ENCODE results near the gene BAIAP2. TPM values are rescaled to one million over a fixed set of nuclear protein-coding genes. Genes with fewer than 3 reads are reported as not detected.

The BAIAP2 gene
- total RNA-seq, 1 donor from 2014 or later: 119 TPM

GRCh38 chr17:81031566-81032550 lies 3.1 kb upstream of the BAIAP2 start:
- H3K36me3 ChIP-seq: peaks cover 4% of the 10 kb centered on the region
- TF ChIP-seq, protein P1, sequence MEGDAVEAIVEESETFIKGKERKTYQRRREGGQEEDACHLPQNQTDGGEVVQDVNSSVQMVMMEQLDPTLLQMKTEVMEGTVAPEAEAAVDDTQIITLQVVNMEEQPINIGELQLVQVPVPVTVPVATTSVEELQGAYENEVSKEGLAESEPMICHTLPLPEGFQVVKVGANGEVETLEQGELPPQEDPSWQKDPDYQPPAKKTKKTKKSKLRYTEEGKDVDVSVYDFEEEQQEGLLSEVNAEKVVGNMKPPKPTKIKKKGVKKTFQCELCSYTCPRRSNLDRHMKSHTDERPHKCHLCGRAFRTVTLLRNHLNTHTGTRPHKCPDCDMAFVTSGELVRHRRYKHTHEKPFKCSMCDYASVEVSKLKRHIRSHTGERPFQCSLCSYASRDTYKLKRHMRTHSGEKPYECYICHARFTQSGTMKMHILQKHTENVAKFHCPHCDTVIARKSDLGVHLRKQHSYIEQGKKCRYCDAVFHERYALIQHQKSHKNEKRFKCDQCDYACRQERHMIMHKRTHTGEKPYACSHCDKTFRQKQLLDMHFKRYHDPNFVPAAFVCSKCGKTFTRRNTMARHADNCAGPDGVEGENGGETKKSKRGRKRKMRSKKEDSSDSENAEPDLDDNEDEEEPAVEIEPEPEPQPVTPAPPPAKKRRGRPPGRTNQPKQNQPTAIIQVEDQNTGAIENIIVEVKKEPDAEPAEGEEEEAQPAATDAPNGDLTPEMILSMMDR (IDR thresholded peaks at IDR 0.05): no peak
- peak overlapping the region; percentile 79 for H3K27ac ChIP-seq
- no peaks in the 10 kb centered on the region for H3K9me3 ChIP-seq
- peaks cover 7% of the 10 kb centered on the region for H3K27me3 ChIP-seq (ENCODE audit: low read depth)
- H3K4me3 ChIP-seq: peak overlapping the region; percentile 40
- ATAC-seq: peak; percentile 36 to 37
- peaks cover 67% of the 10 kb centered on the region for H3K4me1 ChIP-seq
- intact Hi-C loops (cut with DNase I): no loop called here
- DNase-seq: peak; percentile 75

DNA sequence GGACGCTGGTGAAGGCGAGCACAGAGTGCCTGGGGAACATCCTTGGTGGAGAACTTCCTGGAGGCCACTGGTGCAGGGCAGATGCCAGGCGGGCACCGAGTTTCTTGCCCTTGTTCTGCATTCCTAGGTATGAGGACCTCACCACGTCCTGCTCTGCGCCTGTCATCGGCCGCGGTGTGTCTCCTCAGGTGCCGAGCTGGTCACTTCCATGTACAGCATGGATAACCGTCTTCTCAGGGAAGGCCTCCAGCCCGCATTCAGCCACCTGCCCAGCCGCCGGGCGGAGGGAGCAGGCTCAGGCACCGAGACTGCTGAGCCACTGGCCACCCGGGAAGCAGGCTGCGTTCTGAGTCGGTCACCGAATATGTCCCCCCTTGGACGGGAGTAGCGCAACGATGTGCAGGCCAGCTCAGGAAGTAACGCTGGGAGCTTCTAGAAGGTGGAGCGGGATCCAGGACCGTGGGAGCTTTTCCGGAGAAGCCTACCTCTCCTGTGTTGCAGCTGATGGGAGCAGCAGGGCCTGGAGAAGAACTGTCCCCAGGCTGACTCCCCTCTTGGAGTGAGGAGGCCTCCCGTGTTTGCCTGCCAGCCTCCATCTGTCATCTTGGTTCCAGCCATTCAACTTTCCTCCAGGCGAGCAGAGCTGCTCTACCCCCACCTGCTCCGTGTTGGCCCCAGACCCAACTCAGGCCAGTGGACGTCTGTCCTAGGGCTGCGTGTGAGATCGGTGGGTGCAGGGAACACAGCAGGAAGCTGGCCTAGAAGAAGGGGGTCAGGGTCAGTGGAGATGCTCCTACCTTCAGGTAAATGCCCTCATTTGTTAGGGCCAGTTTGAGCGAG lies 2.1 kb upstream of the BAIAP2 start:
- TF ChIP-seq, protein P1 (IDR thresholded peaks at IDR 0.05): no peak
- Histone ChIP-seq H3K4me1 (peaks cover 66% of the 10 kb centered on the region), H3K27ac (peak overlapping the region; percentile 79), H3K4me3 (peak overlapping the region; percentile 62), H3K9me3 (no peaks in the 10 kb centered on the region), H3K36me3 (peaks cover 4% of the 10 kb centered on the region), H3K27me3 (ENCODE audit: low read depth) (peaks cover 2% of the 10 kb centered on the region)
- intact Hi-C loops (cut with DNase I): no loop called here
- DNase-seq (peak; percentile 48), ATAC-seq (no peak)

GRCh38 chr17:81033535-81034167 lies 1.3 kb upstream of the BAIAP2 start:
- Histone ChIP-seq H3K4me3 (peak overlapping the region; percentile 62), H3K27ac (peak overlapping the region; percentile 59), H3K9me3 (no peaks in the 10 kb centered on the region), H3K27me3 (ENCODE audit: low read depth) (no peaks in the 10 kb centered on the region), H3K4me1 (peaks cover 66% of the 10 kb centered on the region), H3K36me3 (peaks cover 7% of the 10 kb centered on the region)
- intact Hi-C loops (cut with DNase I): no loop called here
- no peak for ATAC-seq
- TF ChIP-seq, protein P1 (IDR thresholded peaks at IDR 0.05): no peak
- DNase-seq: peak; percentile 69

- TF ChIP-seq, protein P1 (IDR thresholded peaks at IDR 0.05): no peak
- H3K36me3 ChIP-seq: peaks cover 11% of the 10 kb centered on the region
- peak; percentile 7 to 33 for ATAC-seq
- no peaks in the 10 kb centered on the region for H3K9me3 ChIP-seq
- H3K27ac ChIP-seq: peak overlapping the region; percentile 59
- DNase-seq: no peak
- H3K27me3 ChIP-seq (ENCODE audit: low read depth): no peaks in the 10 kb centered on the region
- H3K4me3 ChIP-seq: peak overlapping the region; percentile 62
- H3K4me1 ChIP-seq: peaks cover 71% of the 10 kb centered on the region
- intact Hi-C loops (cut with DNase I): no loop called here
Measured at GRCh38 chr17:81034168-81034777, 678 bp upstream of the BAIAP2 start.

Data from lower lobe of right lung (tissue), 2 donors.